GM21528 (cell line): Measurements from ENCODE around the gene BMP5.

Source experiments
- ATAC-seq: cut with Tn5 transposase; IDR thresholded peaks from one replicate; pipeline ENCODE4 v1.9.1; 2021; ENCODE audit warnings: mild to moderate bottlenecking, moderate library complexity; ENCODE audit not compliant: unreplicated experiment, low FRiP score

The BMP5 gene

DNA sequence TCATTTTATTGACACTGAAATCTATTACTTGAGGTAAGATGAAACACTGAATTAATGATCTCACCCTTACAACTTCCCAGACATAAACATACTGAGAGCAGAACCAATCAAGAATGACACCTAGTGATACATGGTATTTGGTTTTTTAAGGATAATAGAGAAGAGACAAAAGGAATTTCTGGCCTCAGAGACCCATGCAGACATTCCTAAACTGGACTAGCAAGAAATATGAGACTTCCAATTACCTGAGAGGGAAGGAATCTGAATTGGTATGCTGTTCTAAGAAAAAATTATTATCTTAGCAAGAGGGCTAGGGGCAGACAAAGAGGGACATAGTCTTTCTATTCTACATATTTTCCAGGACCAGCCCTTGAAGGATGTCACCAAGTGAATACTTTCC is 141.1 kb downstream of the BMP5 start:
- ATAC-seq, result no peak

DNA sequence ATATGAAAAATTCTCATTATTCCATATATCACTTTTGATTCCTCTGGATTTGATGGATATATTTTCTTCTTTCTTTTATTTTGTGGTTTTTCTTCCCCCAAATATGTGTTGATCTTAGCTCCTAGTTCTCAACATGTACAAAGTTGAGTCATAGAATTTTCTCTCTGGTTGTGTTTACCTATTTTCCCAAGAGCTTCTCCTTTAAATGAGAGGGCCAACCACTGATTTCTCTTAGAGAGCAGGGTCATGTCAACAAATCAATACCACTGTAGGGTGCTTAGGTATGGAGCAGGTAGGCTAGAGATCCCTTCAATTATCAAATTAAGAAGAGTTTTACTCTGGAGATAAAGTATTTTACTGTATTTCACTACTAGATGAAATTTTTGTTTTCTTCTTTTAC is 145.7 kb downstream of the BMP5 start:
- ATAC-seq, result no peak

DNA sequence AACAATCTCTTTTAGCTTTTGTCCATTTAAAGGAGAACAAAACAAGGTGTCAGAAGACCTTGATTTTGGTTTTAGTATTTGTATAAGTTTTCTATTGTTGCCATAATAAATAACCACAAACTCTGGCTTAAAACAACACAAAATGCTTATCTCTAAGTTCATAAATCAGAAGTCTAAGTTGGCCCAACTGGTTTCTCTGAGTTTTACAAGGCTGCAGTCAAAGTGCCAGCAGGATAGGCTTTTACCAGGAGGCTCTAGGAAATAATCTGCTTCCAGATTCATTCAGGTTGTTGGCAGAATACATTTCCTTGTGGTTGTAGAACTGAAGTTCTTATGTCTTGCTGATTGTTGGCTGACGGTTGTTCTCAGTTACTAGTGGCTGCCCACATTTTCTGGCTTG is 149.2 kb downstream of the BMP5 start:
- no peak for ATAC-seq

DNA sequence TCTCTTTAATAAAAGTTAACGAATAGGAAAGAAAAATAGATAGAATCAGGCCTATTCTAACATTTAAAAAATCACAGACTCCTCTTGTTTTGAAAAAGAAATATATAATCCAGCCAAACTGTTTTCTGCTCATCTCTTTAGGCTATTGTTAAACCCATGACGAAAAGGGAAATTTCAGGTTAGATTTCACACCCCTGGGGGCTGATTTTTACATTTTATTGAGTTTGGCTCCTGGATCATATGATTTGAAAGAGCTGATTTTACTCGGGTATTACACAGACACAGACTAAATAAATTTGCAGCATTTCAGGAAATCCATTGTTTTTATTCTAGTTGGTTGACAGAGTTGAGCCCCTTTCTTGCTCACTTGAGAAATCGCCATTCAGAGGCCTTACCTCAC is 160.6 kb downstream of the BMP5 start:
- ATAC-seq, result no peak

DNA sequence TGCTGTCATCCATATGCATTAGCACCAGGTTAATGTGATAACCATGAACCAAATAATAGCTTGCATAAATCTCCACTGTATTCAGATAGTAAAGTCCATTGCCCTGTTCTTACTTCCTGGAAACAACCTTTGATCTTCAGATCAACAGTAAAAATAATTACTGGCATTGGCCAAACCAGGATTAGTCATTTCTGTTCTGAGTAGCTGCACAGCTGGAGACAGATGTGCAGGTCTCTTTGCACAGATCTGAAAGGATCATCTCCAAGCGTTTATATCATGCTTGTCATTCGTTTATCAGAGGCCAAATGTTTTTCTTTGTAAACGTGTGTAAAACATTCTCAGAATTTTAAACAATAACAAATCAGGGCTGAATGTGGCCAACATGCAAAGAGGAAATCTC is 162.0 kb downstream of the BMP5 start:
- ATAC-seq, result no peak

DNA sequence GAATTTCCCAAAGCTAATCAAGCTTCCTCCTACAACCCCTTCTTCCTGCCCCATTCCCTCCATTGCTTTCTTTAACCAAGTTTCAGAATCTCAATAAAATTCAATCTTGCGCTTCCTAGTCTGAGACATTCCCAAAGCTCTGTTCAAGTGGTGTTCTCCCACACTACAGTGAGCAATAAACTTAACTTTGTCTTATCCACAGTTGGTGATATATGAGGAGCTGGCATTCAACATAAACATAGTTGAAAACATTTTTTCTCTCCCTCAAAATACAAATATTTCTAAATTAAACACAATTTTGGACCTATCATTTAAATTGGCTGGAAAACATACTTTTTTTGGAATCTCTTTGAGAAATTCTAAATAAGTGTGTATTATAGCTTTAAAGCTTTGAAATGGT is 166.7 kb downstream of the BMP5 start:
- no peak for ATAC-seq

DNA sequence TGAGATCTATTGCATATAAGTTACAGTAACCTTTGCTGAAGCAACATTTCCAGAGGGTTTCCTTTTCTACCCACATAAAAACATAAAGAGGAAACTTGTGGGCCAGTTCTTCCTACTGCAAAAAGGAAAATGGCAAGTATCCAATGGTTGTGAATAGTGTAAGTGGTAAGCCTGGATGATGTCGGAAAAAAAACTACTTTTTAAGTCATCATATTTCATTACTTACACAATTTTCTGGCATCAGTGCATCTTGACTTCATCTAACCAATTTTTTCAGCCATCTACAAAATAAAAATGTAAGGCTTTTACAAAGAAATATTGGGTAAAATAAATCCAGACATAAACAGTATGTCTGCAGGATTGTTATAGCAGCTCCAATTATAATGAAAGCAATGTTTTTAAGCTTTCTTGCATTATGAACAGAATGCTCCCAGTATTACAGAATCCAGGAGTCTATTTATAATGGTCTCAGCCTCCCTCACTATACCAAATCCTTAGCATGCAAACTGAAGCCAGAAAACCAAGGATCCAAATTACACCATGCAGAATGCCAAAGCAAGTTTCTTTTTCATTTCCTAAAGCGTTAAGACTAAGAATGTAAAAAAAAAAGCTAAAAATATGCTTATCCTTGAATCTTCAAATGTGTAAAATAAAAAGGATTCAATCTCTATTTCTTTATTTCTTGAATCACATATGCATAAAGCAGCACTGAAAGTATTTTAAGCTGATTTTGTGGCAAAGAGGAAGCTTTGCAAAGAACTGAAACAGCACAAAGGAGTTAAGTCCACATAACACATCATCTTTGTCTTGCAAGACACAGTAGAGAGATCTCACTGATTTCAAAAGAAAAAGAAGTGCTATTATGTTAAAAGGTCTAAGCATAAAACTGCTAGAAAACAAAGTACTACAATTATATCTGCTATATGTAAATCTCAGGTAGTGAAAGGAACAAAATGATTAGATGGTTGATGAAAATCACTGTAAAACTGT is 169.6 kb downstream of the BMP5 start:
- ATAC-seq, result no peak

DNA sequence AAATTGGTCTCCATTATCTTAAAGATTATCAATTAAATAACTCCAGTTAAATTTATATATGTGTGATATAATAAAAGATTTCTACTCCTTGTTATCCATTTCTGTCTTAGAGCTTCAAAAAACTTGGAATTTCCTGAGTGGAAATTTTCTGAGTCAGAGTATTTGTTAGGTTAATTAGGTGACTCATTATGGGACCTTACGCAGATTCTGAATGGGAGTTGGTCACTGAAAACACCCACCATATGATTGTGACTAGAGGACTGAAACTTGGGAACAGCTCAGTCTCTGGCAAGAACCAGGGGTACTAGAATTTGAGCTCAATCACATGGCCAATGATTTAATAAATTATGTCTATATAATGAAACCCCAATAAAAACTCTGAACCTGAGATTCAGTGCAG is 171.0 kb downstream of the BMP5 start:
- ATAC-seq, result no peak
